GM12865 (cell line): ENCODE results near the gene SNX27.

Experiments used
- DNase-seq: peaks from one replicate; pipeline ENCODE4 v3.0.0; 2010; ENCODE audit warnings: low read depth
- H3K4me3 ChIP-seq: 2 replicates; pipeline ENCODE4 v1.5.1; 2011; ENCODE audit warnings: mild to moderate bottlenecking, low read depth, low read length, control low read depth
- CTCF ChIP-seq: IDR thresholded peaks from 2 replicates; pipeline ENCODE4 v1.5.1; 2011; ENCODE audit warnings: low read length, control low read depth, low read depth, inconsistent platforms; ENCODE audit not compliant: insufficient read depth; ENCODE audit errors: missing control alignments

The SNX27 gene

GRCh38 chr1:151718666-151719065 lies 106.8 kb downstream of the SNX27 start:
- H3K4me3 ChIP-seq: no peak overlapping the region
- no peak for DNase-seq
- TF ChIP-seq CTCF: no peak

GRCh38 chr1:151720125-151720524 lies 108.3 kb downstream of the SNX27 start:
- no peak overlapping the region for H3K4me3 ChIP-seq
- no peak for DNase-seq
- TF ChIP-seq CTCF: no peak

GRCh38 chr1:151720554-151720953 lies 108.7 kb downstream of the SNX27 start:
- no peak for TF ChIP-seq CTCF
- H3K4me3 ChIP-seq: peak overlapping the region; percentile 35
- DNase-seq: peak; percentile 74

GRCh38 chr1:151720974-151721787 lies 109.3 kb downstream of the SNX27 start, which contains the start of gene RIIAD1:
Gene RIIAD1 (plus strand): TSS chr1:151721522. CDS start chr1:151721537, 15 bp downstream.
- peak within 1 kb of the TSS; percentile 35 for H3K4me3 ChIP-seq
- peak; percentile 61 for DNase-seq

GRCh38 chr1:151721788-151722510 lies 110.1 kb downstream of the SNX27 start:
- TF ChIP-seq CTCF: no peak
- no peak for DNase-seq
- H3K4me3 ChIP-seq: peak overlapping the region; percentile 35

More at GRCh38 chr1:151720974-151721787, 109.3 kb downstream of the SNX27 start, which contains the start of gene RIIAD1:
- no peak for TF ChIP-seq CTCF

- TF ChIP-seq CTCF: no peak
Measured at GRCh38 chr1:151723726-151724370, 112.0 kb downstream of the SNX27 start.

More at GRCh38 chr1:151723726-151724370, 112.0 kb downstream of the SNX27 start:
- H3K4me3 ChIP-seq: no peak overlapping the region
- DNase-seq: no peak
